Activated CD8-positive, alpha-beta memory T cell treated with anti-CD3 and anti-CD28 coated beads, Interleukin-2, amount 50 U/mL, for 24 hours (primary cell): ENCODE data around the gene AHRR.
"Not testable (repeated sequence)": the region's sequence is repeated elsewhere in the genome, so short reads cannot be mapped to it uniquely, and the experiment has no call there.

Source experiments
- DNase-seq: peaks from one replicate; pipeline ENCODE4 v3.0.0-alpha.2; 2020; ENCODE audit errors: extremely low read depth

AHRR gene

GRCh38 chr5:378301-378891 lies 56.9 kb downstream of the AHRR start:
- DNase-seq: no peak

GRCh38 chr5:378976-379742 lies 57.6 kb downstream of the AHRR start:
- DNase-seq: no peak

- no peak for DNase-seq
These were observed 59.3 kb downstream of the AHRR start for GRCh38 chr5:380701-381309.

DNA sequence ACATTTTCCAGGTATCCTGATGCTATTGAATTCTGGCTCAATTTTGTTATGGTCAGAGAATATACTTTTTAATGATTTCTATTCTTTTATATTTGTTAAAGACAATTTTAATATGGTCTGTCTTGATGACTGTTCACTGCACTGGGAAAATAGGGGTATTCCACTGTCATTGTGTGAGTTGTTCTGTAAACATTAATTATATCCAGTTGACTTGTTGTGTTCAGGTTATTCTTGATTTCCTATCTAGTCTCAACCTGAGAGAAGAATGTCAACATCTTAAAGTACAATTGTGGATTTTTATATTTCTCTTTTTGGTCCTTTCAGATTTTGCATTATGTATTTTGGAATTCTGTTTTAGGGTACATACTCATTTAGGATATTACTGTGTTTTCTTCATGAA lies 61.6 kb downstream of the AHRR start:
- DNase-seq: no peak

- no peak for DNase-seq
These were observed 62.1 kb downstream of the AHRR start for GRCh38 chr5:383621-384020.

DNA sequence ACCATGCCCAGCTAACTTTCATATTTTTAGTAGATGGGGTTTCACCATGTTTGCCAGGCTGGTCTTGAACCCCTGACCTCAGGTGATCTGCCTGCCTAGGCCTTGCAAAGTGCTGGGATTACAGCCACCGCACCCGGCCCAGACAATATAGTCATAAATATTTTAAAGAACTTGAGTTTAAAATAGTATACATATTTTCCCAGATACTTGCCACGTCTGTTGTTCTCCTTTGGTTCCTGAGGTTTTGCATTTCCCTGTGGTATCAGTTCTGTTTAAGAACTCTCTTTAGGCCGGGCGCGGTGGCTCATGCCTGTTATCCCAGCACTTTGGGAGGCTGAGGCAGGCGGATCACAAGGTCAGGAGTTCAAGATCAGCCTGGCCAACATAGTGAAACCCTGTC lies 63.1 kb downstream of the AHRR start:
- not testable (repeated sequence) for DNase-seq

DNA sequence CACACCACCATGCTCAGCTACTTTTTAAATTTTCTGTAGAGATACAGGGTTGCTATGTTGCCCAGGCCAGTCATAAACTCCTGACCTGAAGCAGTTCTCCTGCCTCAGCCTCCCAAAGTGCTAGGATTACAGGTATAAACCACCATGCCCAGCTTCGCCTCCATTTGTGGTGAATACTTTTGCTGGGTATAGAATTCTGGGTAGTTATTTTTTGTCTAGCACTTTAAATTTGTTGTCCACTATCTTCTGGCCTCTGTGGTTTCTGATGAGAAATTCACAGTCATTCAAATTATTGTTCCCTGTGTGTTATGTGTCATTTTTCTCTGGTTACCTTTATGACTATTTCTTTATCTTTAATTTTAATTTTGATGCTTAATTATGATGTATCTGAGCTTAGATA lies 63.8 kb downstream of the AHRR start:
- no peak for DNase-seq

DNA sequence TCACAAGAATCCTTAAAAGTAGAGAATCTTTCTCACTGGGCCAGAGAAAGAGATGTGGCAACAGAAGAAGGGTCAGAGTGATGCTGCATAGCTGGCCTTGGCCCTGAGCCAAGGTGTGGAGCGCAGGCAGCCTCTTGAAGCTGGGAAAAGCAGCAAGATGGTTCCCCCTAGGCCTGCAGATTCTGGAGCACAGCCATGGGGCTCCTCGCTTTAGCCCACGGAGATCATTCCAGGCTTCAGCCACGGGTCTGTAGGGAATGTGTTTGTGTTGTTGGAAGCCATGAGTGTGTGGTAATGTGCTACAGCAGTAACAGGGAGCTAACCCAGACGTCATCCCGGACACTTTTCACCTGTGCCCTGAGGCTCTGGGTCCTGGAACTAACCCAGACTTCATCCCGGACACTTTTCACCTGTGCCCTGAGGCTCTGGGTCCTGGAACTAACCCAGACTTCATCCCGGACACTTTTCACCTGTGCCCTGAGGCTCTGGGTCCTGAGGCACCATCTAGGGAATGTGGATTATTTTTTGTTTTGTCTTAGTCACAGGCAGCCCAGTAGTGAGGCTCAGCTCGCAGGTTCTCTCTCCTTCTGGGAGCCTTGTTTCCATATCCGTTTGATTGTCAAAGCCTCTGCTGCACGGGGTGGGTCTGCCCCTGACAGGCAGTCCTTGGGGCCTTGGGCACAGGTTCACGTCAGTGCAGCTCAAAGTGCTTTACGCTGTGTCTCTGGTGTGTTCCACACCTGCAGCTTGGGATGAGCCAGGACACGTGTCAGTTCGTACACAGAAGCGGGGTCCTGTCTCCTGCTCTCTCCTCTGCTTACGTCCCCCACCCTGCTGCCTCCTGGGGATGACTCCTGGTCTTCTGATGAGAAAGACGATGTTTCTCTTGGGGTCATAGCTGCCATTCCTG lies 65.2 kb downstream of the AHRR start:
- no peak for DNase-seq

GRCh38 chr5:387491-388265 lies 66.2 kb downstream of the AHRR start:
- DNase-seq: no peak

GRCh38 chr5:388266-389196 lies 67.0 kb downstream of the AHRR start:
- DNase-seq: no peak

DNA sequence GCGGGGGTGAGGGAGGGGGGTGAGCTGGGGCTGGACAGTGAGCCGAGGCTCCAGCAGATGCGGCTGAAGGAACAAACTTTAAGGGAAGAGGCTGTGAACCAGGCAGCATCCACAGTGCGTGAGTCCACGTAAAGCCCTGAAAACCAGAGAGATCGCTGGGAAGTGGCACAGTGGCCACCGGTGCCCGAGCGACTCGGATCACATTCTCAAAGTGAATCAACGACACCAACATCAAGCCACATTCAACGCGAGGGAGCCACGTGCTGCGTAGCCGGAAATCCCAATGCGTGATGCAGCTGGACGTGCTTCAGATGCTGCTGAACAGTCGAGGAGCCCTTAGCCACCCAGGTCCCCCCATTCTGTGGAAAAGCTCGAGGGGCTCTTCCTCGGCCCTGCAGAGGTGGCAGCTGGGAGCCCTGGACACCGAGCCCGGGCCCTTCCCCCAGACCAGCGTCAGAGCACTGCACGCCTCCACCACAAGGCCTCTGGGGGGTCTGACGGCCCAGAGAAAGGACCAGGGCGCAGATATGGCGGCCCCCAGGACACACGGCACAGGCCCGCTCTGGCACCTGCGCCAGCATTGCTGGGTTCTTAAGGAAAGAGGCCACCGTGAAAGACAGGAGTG lies 67.8 kb downstream of the AHRR start:
- DNase-seq: no peak

GRCh38 chr5:389891-390622 lies 68.5 kb downstream of the AHRR start:
- no peak for DNase-seq

GRCh38 chr5:390623-391491 lies 69.3 kb downstream of the AHRR start:
- DNase-seq: no peak

DNA sequence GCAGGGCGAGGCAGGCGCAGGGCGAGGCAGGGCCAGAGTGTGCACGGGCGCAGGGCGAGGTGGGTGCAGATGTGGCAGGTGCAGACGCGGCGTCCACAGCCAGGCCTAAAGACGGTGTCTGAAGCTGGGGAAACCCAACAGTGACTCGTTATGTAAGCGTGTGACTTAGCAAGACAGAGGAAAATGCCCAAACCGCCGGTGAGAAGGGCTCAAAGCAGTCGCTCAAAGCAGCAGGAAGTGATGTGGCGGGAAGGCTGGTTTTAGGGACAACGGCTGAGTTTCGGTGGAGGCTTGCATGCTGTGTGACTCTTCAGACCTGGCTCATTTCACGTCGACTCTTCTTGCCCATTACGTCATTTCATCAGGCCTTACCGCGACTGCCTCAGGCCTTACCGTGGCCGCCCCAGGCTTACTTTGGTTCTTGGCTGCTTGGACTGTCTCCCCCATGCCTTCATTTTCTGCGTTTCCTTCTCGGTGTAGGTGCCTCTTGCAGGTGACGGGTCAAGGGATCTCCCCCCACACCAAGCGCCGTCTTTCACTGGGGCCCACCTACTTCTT lies 71.0 kb downstream of the AHRR start:
- peak; percentile 70 for DNase-seq

GRCh38 chr5:393846-394275 lies 72.3 kb downstream of the AHRR start:
- DNase-seq: no peak

DNA sequence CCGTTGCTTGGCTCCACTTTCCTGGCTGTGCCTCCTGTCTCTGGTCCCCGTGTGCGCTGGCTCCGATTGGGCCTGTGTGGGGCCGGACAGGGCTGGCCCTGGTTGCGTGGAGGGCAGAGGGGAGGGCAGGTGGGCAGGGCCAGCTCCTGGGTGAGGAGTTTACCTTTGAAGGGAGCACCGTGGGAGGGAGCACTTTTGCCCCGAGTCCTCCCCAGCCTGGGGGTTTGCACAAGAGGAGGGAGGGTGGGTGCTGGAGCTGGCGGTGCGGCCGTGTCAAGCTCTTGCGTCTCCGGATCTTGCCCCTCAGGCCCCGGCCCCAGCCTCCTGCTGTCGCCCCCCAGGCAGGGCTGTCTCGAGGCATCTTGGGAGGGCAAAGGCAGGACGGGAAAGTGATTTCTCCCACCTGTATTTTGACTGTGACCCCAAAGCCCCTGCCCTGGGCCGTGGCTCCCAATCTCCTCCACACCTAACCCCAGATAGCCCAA lies 73.2 kb downstream of the AHRR start:
- no peak for DNase-seq

DNA sequence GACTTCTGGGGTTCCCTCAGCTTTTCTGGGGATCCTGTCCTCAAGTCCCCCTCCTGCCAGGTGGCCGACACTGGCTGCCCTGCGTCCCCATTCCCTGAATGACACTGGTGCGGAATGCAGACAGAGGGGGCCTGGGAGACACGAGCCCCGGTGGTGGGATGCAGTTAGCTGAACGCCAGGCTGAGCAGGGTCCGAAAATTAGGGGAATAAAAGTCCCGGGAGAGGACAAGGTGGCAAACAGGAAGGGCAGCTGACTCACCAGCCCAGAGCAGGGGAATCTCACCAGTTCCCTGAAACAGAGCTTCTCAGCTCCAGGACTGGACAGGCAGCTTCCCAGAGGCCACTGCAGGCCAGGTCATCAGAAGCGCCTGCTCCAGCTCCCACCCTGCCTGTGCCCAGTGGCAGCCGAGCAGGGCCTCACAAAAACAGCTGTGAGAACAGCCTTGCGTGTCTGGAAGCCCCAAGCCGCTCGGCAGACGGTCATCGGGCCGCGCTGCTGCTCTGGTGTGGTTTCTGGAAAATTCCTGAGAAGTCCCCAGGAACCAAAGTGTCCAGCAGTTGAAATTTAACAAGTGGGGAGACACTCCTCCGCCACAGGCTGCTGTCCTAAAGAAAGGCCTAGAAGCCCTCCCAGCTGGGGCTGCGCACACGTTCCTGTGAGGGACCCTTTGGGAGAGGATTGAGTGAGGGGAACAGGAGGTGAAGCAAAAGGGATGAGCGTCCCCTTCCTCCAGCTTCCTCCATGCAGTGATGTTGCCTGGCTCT lies 73.8 kb downstream of the AHRR start:
- no peak for DNase-seq
